PC-9 (cell line): ENCODE measurements around the gene ACVR1. TPM values are rescaled to one million over a fixed set of nuclear protein-coding genes. Genes with fewer than 3 reads are reported as not detected.

Source experiments
- BruUV-seq: library from RNA; stranded (reverse); fragments of 400-500 nt; replicated peaks from 2 replicates; lab custom pipeline; 2021; lab: Mats Ljungman, UMichigan
- CTCF ChIA-PET: fragments of 300-600 bp; sonication (Branson Sonifier 250); formaldehyde crosslinking; loops from one replicate; lab custom pipeline; 2022; ENCODE audit warnings: antibody characterized with exemption; lab: Charles Lee
- POLR2A ChIA-PET: fragments of 300-600 bp; sonication (Branson Sonifier 250); formaldehyde crosslinking; loops from one replicate; lab custom pipeline; 2022; ENCODE audit warnings: antibody characterized with exemption; ENCODE audit not compliant: unreplicated experiment; lab: Charles Lee
- DNase-seq, 2 experiments: peaks; one replicate each; pipeline versions ENCODE4 v3.0.0 to v3.0.0-alpha.2; 2015 to 2022; ENCODE audit warnings: mixed read lengths in 1 of 2
- H2AFZ ChIP-seq: fragments of 200-600 bp; sonication (generic); 2 replicates; pipeline ENCODE4 v1.8.1; 2017; ENCODE audit warnings: antibody characterized with exemption
- H3F3A ChIP-seq: fragments of 200-600 bp; sonication (generic); 2 replicates; pipeline ENCODE4 v1.8.1; 2017; ENCODE audit warnings: antibody characterized with exemption, mild to moderate bottlenecking, low read depth; ENCODE audit not compliant: insufficient read depth
- H3K27ac ChIP-seq: fragments of 200-600 bp; sonication (generic); 2 replicates; pipeline ENCODE4 v1.6.1; 2016; ENCODE audit warnings: mixed run types
- H3K27me3 ChIP-seq: fragments of 200-600 bp; sonication (generic); 2 replicates; pipeline ENCODE4 v1.6.1; 2016; ENCODE audit warnings: low read depth, mixed run types; ENCODE audit not compliant: insufficient read depth
- H3K36me3 ChIP-seq: fragments of 200-600 bp; sonication (generic); 2 replicates; pipeline ENCODE4 v1.6.1; 2016; ENCODE audit warnings: low read depth, mixed run types
- H3K4me1 ChIP-seq: fragments of 200-600 bp; sonication (generic); replicated peaks from 2 replicates; pipeline ENCODE4 v1.6.1; 2016; ENCODE audit warnings: mixed run types; ENCODE audit not compliant: insufficient read depth
- H3K4me2 ChIP-seq: fragments of 200-600 bp; sonication (generic); 2 replicates; pipeline ENCODE4 v1.6.1; 2017; ENCODE audit warnings: mixed run types
- H3K4me3 ChIP-seq: fragments of 200-600 bp; sonication (generic); 2 replicates; pipeline ENCODE4 v1.6.1; 2016; ENCODE audit warnings: mixed run types
- H3K79me2 ChIP-seq: fragments of 200-600 bp; sonication (generic); 2 replicates; pipeline ENCODE4 v1.6.1; 2017; ENCODE audit warnings: low read depth, mixed run types
- H3K9me2 ChIP-seq: fragments of 200-600 bp; sonication (generic); 2 replicates; pipeline ENCODE4 v1.8.1; 2017; ENCODE audit warnings: mild to moderate bottlenecking; ENCODE audit not compliant: insufficient read depth
- H3K9me3 ChIP-seq: fragments of 200-600 bp; sonication (generic); 2 replicates; pipeline ENCODE4 v1.8.1; 2016; ENCODE audit warnings: low read depth; ENCODE audit not compliant: insufficient read depth
- H4K20me1 ChIP-seq: fragments of 200-600 bp; sonication (generic); 2 replicates; pipeline ENCODE4 v1.8.1; 2017; ENCODE audit not compliant: insufficient read depth
- EZH2 ChIP-seq: fragments of 200-600 bp; sonication (generic); IDR thresholded peaks from 2 replicates; pipeline ENCODE4 v1.8.0; 2017; ENCODE audit warnings: antibody characterized with exemption, low read depth
- intact Hi-C: fragments of 100-400 bp; cut with micrococcal nuclease; formaldehyde crosslinking; loops from one replicate; pipeline ENCODE4 v1.10.0; 2022; ENCODE audit not compliant: unreplicated experiment
- total RNA-seq: library from RNA; stranded (reverse); gene quantifications from 2 replicates; pipeline ENCODE4 v1.2.3, GENCODE V29; 2021
- TF ChIP-seq, protein P1 (sequence below): fragments of 200-600 bp; sonication (generic); conservative IDR thresholded peaks from 2 replicates; pipeline ENCODE4 v1.6.1; 2017; ENCODE audit warnings: mixed run types, antibody characterized with exemption, mild to moderate bottlenecking, moderate library complexity

The ACVR1 gene
- total RNA-seq, 1 experiment from 2014 or later: 8.9 TPM

- Histone ChIP-seq H3K4me2 (no peak overlapping the region), H3K9me3 (no peaks in the 10 kb centered on the region), H2AFZ (no peak overlapping the region), H3K9me2 (no peaks in the 10 kb centered on the region), H3K4me3 (no peak overlapping the region), H3K4me1 (no peaks in the 10 kb centered on the region), H3F3A (no peaks in the 10 kb centered on the region), H3K27me3 (no peaks in the 10 kb centered on the region), H3K36me3 (no peaks in the 10 kb centered on the region), H4K20me1 (no peaks in the 10 kb centered on the region), H3K79me2 (no peaks in the 10 kb centered on the region), H3K27ac (no peak overlapping the region)
- no peak for DNase-seq
- POLR2A ChIA-PET: no interaction called here
- TF ChIP-seq EZH2: no peak
- TF ChIP-seq, protein P1, sequence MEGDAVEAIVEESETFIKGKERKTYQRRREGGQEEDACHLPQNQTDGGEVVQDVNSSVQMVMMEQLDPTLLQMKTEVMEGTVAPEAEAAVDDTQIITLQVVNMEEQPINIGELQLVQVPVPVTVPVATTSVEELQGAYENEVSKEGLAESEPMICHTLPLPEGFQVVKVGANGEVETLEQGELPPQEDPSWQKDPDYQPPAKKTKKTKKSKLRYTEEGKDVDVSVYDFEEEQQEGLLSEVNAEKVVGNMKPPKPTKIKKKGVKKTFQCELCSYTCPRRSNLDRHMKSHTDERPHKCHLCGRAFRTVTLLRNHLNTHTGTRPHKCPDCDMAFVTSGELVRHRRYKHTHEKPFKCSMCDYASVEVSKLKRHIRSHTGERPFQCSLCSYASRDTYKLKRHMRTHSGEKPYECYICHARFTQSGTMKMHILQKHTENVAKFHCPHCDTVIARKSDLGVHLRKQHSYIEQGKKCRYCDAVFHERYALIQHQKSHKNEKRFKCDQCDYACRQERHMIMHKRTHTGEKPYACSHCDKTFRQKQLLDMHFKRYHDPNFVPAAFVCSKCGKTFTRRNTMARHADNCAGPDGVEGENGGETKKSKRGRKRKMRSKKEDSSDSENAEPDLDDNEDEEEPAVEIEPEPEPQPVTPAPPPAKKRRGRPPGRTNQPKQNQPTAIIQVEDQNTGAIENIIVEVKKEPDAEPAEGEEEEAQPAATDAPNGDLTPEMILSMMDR: no peak
- intact Hi-C loops: no loop called here
- CTCF ChIA-PET: no interaction called here
- no TSS peak for BruUV-seq
Measured at GRCh38 chr2:157866666-157867642, 9.2 kb downstream of the ACVR1 start.

DNA sequence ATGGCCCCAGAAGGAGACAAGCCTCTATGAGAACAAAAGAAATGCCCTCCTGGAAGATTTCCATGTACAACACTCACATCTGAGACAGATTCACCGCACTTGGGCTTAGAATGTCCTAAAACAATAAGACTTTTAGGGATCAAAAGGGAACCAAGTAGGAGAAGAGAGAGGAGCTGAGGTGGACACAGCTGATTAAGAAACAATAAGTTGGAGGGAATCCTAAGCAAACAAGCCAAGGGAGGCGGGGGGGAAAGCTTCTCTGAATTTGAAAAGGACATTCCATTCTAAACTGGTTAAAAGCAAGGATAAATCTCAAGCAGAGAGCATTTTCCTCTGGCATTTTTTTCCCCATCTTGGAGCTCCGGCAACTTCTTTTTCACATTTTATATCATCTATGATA is 9.9 kb downstream of the ACVR1 start:
- Histone ChIP-seq H3K4me3 (no peak overlapping the region), H2AFZ (no peak overlapping the region), H3K4me1 (no peaks in the 10 kb centered on the region), H3K4me2 (no peak overlapping the region), H3K36me3 (no peaks in the 10 kb centered on the region), H3K9me2 (no peaks in the 10 kb centered on the region), H3K9me3 (no peaks in the 10 kb centered on the region), H3K79me2 (no peaks in the 10 kb centered on the region), H3F3A (no peaks in the 10 kb centered on the region), H3K27me3 (no peaks in the 10 kb centered on the region), H3K27ac (no peak overlapping the region), H4K20me1 (no peaks in the 10 kb centered on the region)
- DNase-seq: no peak
- no peak for TF ChIP-seq EZH2
- TF ChIP-seq, protein P1: no peak
- ChIA-PET CTCF (no interaction called here), POLR2A (no interaction called here)
- intact Hi-C loops: no loop called here
- BruUV-seq: no TSS peak

DNA sequence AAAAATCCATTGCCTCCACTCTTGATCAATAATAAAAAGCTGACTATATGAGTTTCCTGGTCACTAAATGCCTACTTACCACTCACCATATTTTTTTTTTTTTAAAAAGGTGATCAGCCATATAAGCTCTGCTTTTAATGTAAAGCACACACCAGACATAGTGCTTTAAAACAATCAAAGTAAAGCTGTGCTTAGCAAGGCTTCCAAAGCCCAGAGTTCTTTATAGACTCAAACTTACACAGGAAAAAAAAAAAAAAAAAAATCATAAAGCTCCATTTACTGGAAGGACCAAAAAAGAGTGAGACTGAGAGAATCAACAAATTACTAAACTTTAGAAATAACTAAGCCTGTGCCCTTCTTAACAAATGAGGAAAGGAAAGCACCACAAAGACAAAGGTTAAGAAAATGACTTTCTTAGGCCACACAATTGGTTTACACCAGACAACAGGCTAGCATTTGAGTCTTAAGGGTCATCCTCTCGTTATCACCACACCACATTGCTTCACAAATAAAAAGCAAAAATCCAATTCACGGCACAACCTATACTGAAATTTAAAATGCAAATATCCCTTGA is 11.2 kb downstream of the ACVR1 start:
- no peak overlapping the region for H3K4me3 ChIP-seq
- no peak overlapping the region for H3K27ac ChIP-seq
- H3K9me3 ChIP-seq: no peaks in the 10 kb centered on the region
- H3F3A ChIP-seq: no peaks in the 10 kb centered on the region
- no peak overlapping the region for H3K4me2 ChIP-seq
- no TSS peak for BruUV-seq
- no peak for DNase-seq
- no peaks in the 10 kb centered on the region for H3K4me1 ChIP-seq
- POLR2A ChIA-PET: interaction anchor here (0.7 kb wide), 1 partner anchor 33 kb away, joined by 5 read pairs; no protein-coding TSS in a partner anchor
- intact Hi-C loops: no loop called here
- TF ChIP-seq, protein P1: no peak
- no peak for TF ChIP-seq EZH2
- no peak overlapping the region for H2AFZ ChIP-seq
- H3K36me3 ChIP-seq: no peaks in the 10 kb centered on the region
- CTCF ChIA-PET: interaction anchor here (0.6 kb wide), 1 partner anchor 11 kb away, joined by 3 read pairs; the partner anchor contains the start of gene ACVR1
- H3K9me2 ChIP-seq: no peaks in the 10 kb centered on the region
- H3K79me2 ChIP-seq: no peaks in the 10 kb centered on the region
- no peaks in the 10 kb centered on the region for H4K20me1 ChIP-seq
- H3K27me3 ChIP-seq: no peaks in the 10 kb centered on the region
